ENCODE results near the gene R3HDM1. TPM values are rescaled to one million over a fixed set of nuclear protein-coding genes. Genes with fewer than 3 reads are reported as not detected.
A peak's percentile ranks its signal among the peaks of the same experiment; 100 is the strongest.

The R3HDM1 gene
- total RNA-seq, 1 donor from 2014 or later = 44.7 TPM

DNA sequence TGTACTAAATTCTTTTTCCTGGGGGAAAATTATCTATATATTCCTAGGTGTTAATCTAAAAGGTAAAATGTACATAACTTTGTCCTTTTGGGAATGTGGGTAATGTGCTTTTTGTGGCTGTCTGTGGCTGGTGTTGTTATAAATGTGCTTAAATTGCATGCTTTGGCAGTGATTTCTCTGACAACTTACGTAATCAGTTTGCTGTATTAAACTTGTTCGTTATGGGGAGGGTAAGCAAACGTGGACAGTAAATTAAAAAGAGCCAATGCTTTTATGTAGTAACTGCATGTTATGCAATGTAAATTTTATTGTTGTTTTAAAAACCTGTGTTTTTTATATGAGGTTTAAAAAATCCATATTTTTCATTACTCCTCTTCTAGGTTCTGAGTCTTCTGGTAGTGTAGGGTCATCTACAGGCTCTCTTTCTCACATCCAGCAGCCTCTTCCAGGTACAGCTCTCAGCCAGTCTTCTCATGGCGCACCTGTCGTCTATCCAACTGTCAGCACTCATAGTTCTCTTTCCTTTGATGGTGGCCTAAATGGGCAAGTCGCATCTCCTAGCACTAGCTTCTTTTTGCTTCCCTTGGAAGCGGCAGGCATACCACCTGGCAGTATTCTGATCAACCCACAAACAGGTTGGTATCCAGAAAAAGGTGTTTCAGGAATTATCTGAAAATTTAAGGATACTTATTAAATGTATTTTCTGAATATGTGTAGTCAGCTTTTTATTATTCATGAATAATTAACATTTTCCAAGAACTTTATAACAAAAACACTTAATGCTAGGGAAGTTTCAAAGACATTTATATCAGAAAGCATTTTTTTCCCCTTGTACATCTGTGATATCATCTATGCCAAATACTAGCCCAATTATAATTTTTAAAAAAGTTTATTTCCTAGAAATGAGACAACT lies 110.1 kb downstream of the R3HDM1 start:
- DNase-seq (ENCODE audit: low read depth) = no peak
- TF ChIP-seq EZH2 (IDR thresholded peaks at IDR 0.05; ENCODE audit: insufficient read depth, low read length) (no peak), CTCF (IDR thresholded peaks at IDR 0.05; ENCODE audit: insufficient read depth, low read depth, low read length) (no peak)
- H3K9ac ChIP-seq (ENCODE audit: low read length) = no peak overlapping the region
- no peak overlapping the region for H3K4me3 ChIP-seq (ENCODE audit: insufficient read depth, low read depth, low read length)
- H3K36me3 ChIP-seq (ENCODE audit: insufficient read depth, low read length) = peaks cover 10% of the 10 kb centered on the region
- H3K27me3 ChIP-seq (ENCODE audit: insufficient read depth, low read length) = no peaks in the 10 kb centered on the region
- Mint-ChIP-seq H3K9me3 (ENCODE audit: unreplicated experiment) (no peaks in the 10 kb centered on the region), H3K27me3 (ENCODE audit: low read depth, unreplicated experiment) (no peaks in the 10 kb centered on the region), H3K4me1 (ENCODE audit: low read depth, unreplicated experiment) (no peaks in the 10 kb centered on the region), H3K36me3 (ENCODE audit: low read depth, unreplicated experiment) (peaks cover 13% of the 10 kb centered on the region), H3K4me3 (ENCODE audit: unreplicated experiment) (no peak overlapping the region), H3K27ac (ENCODE audit: unreplicated experiment) (no peak overlapping the region)
- no peaks in the 10 kb centered on the region for H4K20me1 ChIP-seq (ENCODE audit: insufficient read depth, low read length)
- FAIRE-seq = no peak
- H3K4me2 ChIP-seq (ENCODE audit: low read length) = no peak overlapping the region
- H3K4me1 ChIP-seq (ENCODE audit: insufficient read depth, low read length) = no peaks in the 10 kb centered on the region
- no peaks in the 10 kb centered on the region for H3K9me3 ChIP-seq (ENCODE audit: insufficient read depth, low read depth, low read length)
- no peaks in the 10 kb centered on the region for H3K79me2 ChIP-seq (ENCODE audit: insufficient read depth, low read length)
- H2AFZ ChIP-seq (ENCODE audit: low read depth, low read length) = no peak overlapping the region
- H3K27ac ChIP-seq (ENCODE audit: low read depth, low read length) = no peak overlapping the region

- Histone ChIP-seq H3K9me3 (ENCODE audit: insufficient read depth, low read depth, low read length) (no peaks in the 10 kb centered on the region), H3K4me2 (ENCODE audit: low read length) (no peak overlapping the region), H3K27me3 (ENCODE audit: insufficient read depth, low read length) (no peaks in the 10 kb centered on the region), H3K27ac (ENCODE audit: low read depth, low read length) (no peak overlapping the region), H3K9ac (ENCODE audit: low read length) (no peak overlapping the region), H3K4me3 (ENCODE audit: insufficient read depth, low read depth, low read length) (no peak overlapping the region), H3K36me3 (ENCODE audit: insufficient read depth, low read length) (peaks cover 5% of the 10 kb centered on the region), H3K79me2 (ENCODE audit: insufficient read depth, low read length) (no peaks in the 10 kb centered on the region), H2AFZ (ENCODE audit: low read depth, low read length) (no peak overlapping the region), H3K4me1 (ENCODE audit: insufficient read depth, low read length) (peaks cover 6% of the 10 kb centered on the region), H4K20me1 (ENCODE audit: insufficient read depth, low read length) (no peaks in the 10 kb centered on the region)
- no peak for TF ChIP-seq CTCF (IDR thresholded peaks at IDR 0.05; ENCODE audit: insufficient read depth, low read depth, low read length)
- Mint-ChIP-seq H3K36me3 (ENCODE audit: low read depth, unreplicated experiment) (peaks cover 7% of the 10 kb centered on the region), H3K4me1 (ENCODE audit: low read depth, unreplicated experiment) (peaks cover 6% of the 10 kb centered on the region), H3K4me3 (ENCODE audit: unreplicated experiment) (no peak overlapping the region), H3K27ac (ENCODE audit: unreplicated experiment) (no peak overlapping the region), H3K27me3 (ENCODE audit: low read depth, unreplicated experiment) (no peaks in the 10 kb centered on the region), H3K9me3 (ENCODE audit: unreplicated experiment) (no peaks in the 10 kb centered on the region)
- peak; percentile 13 for FAIRE-seq
- DNase-seq (ENCODE audit: low read depth) = peak; percentile 29
Measured at GRCh38 chr2:135647836-135648579, 116.7 kb downstream of the R3HDM1 start.

Measured in astrocyte (in vitro differentiated cells and primary cell).